ENCODE results near the gene PEX6.

DNA sequence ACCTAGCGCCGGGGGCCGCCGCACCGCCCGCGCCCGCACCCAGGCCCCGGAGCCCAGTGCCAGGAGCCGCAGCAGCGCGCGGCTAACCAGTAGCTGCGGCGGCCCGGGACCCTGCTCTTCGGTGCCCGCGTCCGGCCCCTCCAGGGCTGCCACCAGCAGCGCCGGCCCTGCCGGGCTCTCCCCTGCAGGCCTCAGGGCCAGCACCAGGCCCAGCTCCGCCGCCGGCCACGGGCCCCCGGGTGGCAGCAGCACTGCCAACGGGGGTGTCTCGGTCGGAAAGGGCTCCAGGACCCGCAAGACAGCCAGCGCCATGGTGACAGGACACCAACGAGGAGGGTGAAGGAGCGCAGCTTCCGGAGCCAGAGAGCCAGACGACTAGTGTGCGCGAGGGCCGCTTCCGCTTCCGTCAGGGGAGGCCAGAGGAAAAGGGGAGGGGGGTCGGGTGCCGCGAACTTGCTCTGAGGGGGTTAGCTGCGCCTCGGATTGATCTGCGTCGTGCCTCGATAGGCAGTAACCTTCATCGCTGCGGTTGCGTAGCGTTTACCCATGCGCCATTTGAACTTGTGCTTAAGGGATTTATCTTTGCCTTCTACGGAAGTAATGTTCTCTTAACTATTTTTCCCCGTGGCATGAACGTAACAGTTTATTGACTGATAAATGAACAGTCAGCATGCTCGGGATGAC, at the start of gene PEX6:
- TF ChIP-seq, protein P1, sequence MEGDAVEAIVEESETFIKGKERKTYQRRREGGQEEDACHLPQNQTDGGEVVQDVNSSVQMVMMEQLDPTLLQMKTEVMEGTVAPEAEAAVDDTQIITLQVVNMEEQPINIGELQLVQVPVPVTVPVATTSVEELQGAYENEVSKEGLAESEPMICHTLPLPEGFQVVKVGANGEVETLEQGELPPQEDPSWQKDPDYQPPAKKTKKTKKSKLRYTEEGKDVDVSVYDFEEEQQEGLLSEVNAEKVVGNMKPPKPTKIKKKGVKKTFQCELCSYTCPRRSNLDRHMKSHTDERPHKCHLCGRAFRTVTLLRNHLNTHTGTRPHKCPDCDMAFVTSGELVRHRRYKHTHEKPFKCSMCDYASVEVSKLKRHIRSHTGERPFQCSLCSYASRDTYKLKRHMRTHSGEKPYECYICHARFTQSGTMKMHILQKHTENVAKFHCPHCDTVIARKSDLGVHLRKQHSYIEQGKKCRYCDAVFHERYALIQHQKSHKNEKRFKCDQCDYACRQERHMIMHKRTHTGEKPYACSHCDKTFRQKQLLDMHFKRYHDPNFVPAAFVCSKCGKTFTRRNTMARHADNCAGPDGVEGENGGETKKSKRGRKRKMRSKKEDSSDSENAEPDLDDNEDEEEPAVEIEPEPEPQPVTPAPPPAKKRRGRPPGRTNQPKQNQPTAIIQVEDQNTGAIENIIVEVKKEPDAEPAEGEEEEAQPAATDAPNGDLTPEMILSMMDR (conservative IDR thresholded peaks at IDR 0.05) = no peak
- no peak for TF ChIP-seq EZH2 (IDR thresholded peaks at IDR 0.05; ENCODE audit: low read depth)

All from PC-9 (cell line).